Measurements from ENCODE around the gene FLRT1.

FLRT1 gene

GRCh38 chr11:64006398-64006797, 29.3 kb upstream of the FLRT1 start:
- no peak for DNase-seq (ENCODE audit: low read depth)

DNA sequence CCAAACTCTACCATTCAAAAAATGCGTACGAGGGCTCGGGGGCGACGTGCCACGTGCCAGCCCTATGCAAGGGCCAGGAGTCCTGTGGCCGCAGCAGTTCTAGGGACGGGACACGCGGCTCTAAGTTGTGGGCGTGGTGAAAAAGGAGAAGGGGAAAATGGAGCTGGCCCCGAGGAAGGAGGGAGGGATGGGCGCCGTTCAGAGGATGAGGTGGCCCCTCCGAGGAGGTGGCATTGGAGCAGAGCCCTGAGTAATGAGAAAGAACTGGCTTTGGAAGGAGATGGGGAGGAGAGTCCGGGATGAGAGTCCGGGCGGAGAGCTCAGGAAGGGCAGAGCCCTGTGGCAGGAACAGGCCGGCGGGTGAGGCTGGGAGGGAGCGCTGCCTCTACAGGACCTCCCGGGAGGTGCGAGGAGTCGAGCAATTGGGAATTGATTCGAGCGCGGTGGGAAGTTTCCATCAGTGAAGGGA, 28.5 kb upstream of the FLRT1 start:
- no peak for DNase-seq (ENCODE audit: low read depth)

GRCh38 chr11:64007629-64008282, 28.0 kb upstream of the FLRT1 start:
- no peak for DNase-seq (ENCODE audit: low read depth)

GRCh38 chr11:64008283-64008913, 27.3 kb upstream of the FLRT1 start:
- DNase-seq (ENCODE audit: low read depth), result no peak

- no peak for DNase-seq (ENCODE audit: low read depth)
Observed at GRCh38 chr11:64008914-64009633, 26.7 kb upstream of the FLRT1 start.

DNA sequence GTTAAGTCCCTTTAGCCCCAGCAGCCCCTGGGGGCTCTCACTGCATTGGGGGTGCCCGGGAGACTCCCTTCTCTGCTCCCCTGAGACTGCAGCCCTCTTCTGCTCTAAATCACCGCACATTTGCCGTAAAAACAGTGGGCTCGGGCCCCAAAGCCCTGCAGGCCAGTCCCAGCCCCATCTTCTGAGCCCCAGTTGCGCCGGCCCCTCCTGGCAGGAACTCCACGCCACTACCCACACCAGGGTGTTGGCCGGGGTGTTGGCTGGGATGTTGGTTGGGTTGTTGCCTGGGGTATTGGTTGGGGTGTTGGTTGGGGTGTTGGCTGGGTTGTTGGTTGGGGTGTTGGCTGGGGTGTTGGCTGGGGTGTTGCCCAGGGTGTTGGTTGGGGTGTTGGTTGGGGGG, 26.0 kb upstream of the FLRT1 start:
- DNase-seq (ENCODE audit: low read depth), result no peak

- no peak for DNase-seq (ENCODE audit: low read depth)
Observed at GRCh38 chr11:64010783-64011182, 24.9 kb upstream of the FLRT1 start.

GRCh38 chr11:64011371-64011770, 24.4 kb upstream of the FLRT1 start:
- DNase-seq (ENCODE audit: low read depth), result no peak

DNA sequence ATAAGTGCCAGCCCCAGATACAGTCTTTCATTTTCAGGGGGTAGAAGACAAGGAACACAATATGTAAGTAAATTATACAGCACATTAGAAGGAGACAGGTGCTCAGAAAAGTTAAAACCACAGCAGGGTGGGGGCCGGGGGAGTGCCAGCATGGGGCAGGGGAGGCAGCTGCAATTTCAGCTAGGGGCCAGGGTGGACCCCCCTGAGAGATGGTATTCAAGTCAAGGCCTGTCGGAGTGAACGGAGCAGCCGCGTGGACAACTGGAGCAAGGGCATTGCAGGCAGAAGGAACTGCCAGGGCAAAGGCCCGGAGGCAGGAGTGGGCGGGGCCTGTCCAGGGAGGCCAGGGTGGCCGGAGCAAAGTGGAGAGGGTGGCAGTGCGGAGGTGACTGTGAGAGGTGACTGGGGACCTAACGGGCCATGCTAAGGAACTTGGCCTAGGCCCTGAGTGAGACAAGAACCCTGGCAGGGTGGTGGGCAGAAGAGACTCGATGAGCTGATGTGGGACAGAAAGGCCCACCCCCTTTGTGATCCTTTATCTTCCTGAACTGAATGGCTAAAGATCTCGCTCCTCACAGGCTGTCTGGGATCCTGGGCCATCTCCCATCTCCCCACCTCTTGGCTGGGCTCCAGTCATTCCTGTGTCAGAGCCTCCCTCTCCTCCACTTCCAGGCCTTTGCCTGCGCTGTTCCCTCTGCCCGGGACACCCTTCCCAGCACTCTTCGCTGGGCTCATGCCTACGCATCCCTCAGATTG, 22.4 kb upstream of the FLRT1 start:
- no peak for DNase-seq (ENCODE audit: low read depth)

GRCh38 chr11:64014356-64014755, 21.4 kb upstream of the FLRT1 start:
- no peak for DNase-seq (ENCODE audit: low read depth)

- DNase-seq (ENCODE audit: low read depth), result no peak
Observed at GRCh38 chr11:64015510-64015909, 20.2 kb upstream of the FLRT1 start.

- DNase-seq (ENCODE audit: low read depth), result no peak
Observed at GRCh38 chr11:64015935-64016845, 19.5 kb upstream of the FLRT1 start.

GRCh38 chr11:64017945-64018224, 17.8 kb upstream of the FLRT1 start:
- no peak for DNase-seq (ENCODE audit: low read depth)

GRCh38 chr11:64018310-64018709, 17.4 kb upstream of the FLRT1 start:
- DNase-seq (ENCODE audit: low read depth), result no peak

- no peak for DNase-seq (ENCODE audit: low read depth)
Observed at GRCh38 chr11:64019106-64020037, 16.4 kb upstream of the FLRT1 start.

DNA sequence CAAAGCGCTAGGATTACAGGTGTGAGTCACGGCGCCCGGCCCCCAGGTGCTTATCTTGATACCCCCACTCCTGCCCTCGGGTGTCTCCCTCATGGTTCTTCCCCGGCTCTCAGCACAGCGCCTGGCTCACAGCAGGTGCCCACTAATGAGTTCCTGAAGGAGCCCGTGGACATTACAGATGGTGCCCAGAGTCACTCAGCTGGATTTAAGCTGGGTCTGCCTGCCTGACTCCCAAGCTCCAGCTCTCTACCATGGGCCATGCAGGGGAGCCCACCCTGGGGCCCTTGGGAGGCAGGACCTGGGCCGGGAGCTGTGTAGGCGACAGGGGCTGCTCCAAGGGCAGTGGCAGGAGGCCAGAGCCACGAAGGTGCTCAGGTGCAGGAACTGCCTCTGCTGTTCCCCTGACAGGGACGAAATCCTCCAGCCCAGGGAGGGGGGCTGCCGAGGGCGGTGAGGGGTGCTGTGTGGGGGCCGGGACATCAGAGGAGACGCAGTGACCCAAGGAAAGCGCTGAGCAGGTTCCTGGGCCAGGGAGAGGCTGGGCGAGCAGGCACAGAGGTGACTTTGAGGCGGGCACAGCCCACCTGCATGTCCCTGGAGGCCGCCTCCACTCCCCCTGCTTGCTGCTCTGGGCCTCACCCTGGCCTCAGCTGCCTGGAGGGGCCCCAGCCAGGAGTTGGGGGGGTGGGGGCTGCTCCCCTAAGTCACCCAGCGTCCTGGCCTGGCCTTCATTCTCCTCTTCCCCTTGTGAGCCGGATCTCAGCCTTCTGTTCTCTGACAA, 14.6 kb upstream of the FLRT1 start:
- DNase-seq (ENCODE audit: low read depth), result no peak

GRCh38 chr11:64021757-64022093, 14.0 kb upstream of the FLRT1 start:
- DNase-seq (ENCODE audit: low read depth), result no peak

DNA sequence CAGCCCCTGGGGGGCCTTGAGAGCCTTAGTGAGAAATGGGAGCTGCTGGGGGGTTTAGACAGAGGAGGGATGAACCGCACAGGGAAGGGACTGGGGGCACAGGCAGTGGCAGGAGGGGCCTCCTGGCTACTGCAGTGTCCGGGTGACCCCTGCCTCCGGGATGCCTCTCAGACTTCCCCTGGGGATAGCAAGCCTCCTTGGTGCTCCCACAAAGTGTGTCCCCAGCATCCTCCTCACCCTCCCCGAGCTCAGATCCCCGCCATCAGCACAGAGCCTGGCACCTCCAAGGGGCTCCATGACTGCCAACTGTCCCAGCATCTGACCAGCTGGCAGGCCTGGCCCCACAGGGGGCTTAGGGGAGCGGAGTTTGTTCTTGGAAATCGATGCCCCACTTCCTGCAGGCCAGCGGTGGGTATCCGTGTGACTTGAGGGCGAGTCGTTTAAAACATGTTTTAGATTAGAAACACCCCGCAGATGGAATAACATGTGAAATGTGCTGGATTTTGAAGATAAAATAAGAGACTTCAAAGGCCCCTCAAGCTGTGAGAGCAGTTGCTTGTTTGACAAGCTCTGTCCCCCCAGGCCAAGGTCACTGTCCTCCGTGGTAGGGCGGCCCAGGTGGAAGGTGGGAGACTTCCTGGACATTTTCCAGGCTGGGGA, 13.5 kb upstream of the FLRT1 start:
- DNase-seq (ENCODE audit: low read depth), result no peak

Data from T follicular helper cell (primary cell).